HEK293 (cell line): ENCODE data around the gene AP5S1.

Experiments
- CTCF ChIA-PET: fragments of 350-600 bp; formaldehyde crosslinking; extraction: SDS; loops from one replicate; lab custom pipeline; 2021; ENCODE audit warnings: antibody characterized with exemption; lab: Yijun Ruan, JAX
- POLR2A ChIA-PET: fragments of 300-600 bp; formaldehyde crosslinking; extraction: SDS; loops from one replicate; lab custom pipeline; 2020; ENCODE audit warnings: antibody characterized with exemption, inconsistent platforms; lab: Yijun Ruan, JAX
- H3K27ac ChIP-seq: fragments of 200-500 bp; sonication (Bioruptor generic); 2 replicates; pipeline ENCODE4 v1.5.1; 2014; ENCODE audit warnings: low read depth, low read length, control low read depth, inconsistent platforms; ENCODE audit errors: extremely low read depth
- H3K36me3 ChIP-seq, 2 experiments: fragments of 200-500 bp in 1 of 2; sonication (Bioruptor generic) in 1 of 2; 1 replicate in 1 of 2; 2 replicates in 1 of 2; pipeline ENCODE4 v1.5.1; 2014 to 2017; ENCODE audit warnings: inconsistent platforms in 2 of 2, low read length in 2 of 2; ENCODE audit not compliant: control insufficient read depth in 2 of 2, insufficient read depth in 1 of 2
- H3K4me1 ChIP-seq: fragments of 200-500 bp; sonication (Bioruptor generic); 2 replicates; pipeline ENCODE4 v1.5.1; 2014; ENCODE audit warnings: mild to moderate bottlenecking, low read length, inconsistent platforms; ENCODE audit not compliant: control insufficient read depth, insufficient read depth
- H3K4me3 ChIP-seq: 2 replicates; pipeline ENCODE4 v1.5.1; 2011; ENCODE audit warnings: low read depth, mild to moderate bottlenecking, control low read depth, low read length, moderate library complexity
- H3K9me3 ChIP-seq: fragments of 200-500 bp; sonication (Bioruptor generic); 2 replicates; pipeline ENCODE4 v1.5.1; 2014; ENCODE audit warnings: low read depth, low read length, inconsistent platforms; ENCODE audit not compliant: control insufficient read depth, insufficient read depth
- HOXA7 ChIP-seq: sonication (generic); formaldehyde crosslinking; IDR thresholded peaks from 2 replicates; pipeline ENCODE4 v1.8.1; 2022; ENCODE audit warnings: missing genetic modification reagents, borderline replicate concordance
- HOXD13 ChIP-seq: sonication (generic); formaldehyde crosslinking; IDR thresholded peaks from 2 replicates; pipeline ENCODE4 v1.8.0; 2022; ENCODE audit warnings: missing genetic modification reagents, borderline replicate concordance
- MEIS1 ChIP-seq: sonication (generic); formaldehyde crosslinking; IDR thresholded peaks from 2 replicates; pipeline ENCODE4 v1.8.1; 2022; ENCODE audit warnings: missing genetic modification reagents, mild to moderate bottlenecking, borderline replicate concordance
- PRDM4 ChIP-seq: fragments of 450-650 bp; formaldehyde crosslinking; IDR thresholded peaks from 2 replicates; pipeline ENCODE4 v1.5.1; 2017; ENCODE audit warnings: missing biosample characterization, missing genetic modification characterization
- SP3 ChIP-seq: fragments of 450-650 bp; formaldehyde crosslinking; IDR thresholded peaks from 2 replicates; pipeline ENCODE4 v1.5.1; 2016; ENCODE audit warnings: missing biosample characterization, missing genetic modification characterization
- ZBTB1 ChIP-seq: fragments of 450-650 bp; formaldehyde crosslinking; IDR thresholded peaks from 2 replicates; pipeline ENCODE4 v1.5.1; 2016; ENCODE audit warnings: missing biosample characterization, missing genetic modification characterization
- ZNF112 ChIP-seq: fragments of 450-650 bp; formaldehyde crosslinking; IDR thresholded peaks from 2 replicates; pipeline ENCODE4 v1.5.0; 2017; ENCODE audit warnings: missing biosample characterization, missing genetic modification characterization
- ZNF175 ChIP-seq: fragments of 450-650 bp; formaldehyde crosslinking; IDR thresholded peaks from 2 replicates; pipeline ENCODE4 v1.5.1; 2016; ENCODE audit warnings: missing biosample characterization, missing genetic modification characterization
- ZNF18 ChIP-seq: fragments of 450-650 bp; formaldehyde crosslinking; IDR thresholded peaks from 2 replicates; pipeline ENCODE4 v1.5.1; 2016; ENCODE audit warnings: missing biosample characterization, missing genetic modification characterization
- ZNF26 ChIP-seq: fragments of 450-650 bp; formaldehyde crosslinking; IDR thresholded peaks from 2 replicates; pipeline ENCODE4 v1.5.1; 2016; ENCODE audit warnings: missing biosample characterization, missing genetic modification characterization
- ZNF37A ChIP-seq: fragments of 450-650 bp; IDR thresholded peaks from 2 replicates; pipeline ENCODE4 v1.5.1; 2018; ENCODE audit warnings: missing biosample characterization, missing genetic modification characterization
- ZNF423 ChIP-seq: fragments of 450-650 bp; formaldehyde crosslinking; IDR thresholded peaks from 2 replicates; pipeline ENCODE4 v1.5.1; 2016; ENCODE audit warnings: missing biosample characterization, missing genetic modification characterization
- ZNF518A ChIP-seq: fragments of 450-650 bp; formaldehyde crosslinking; conservative IDR thresholded peaks from 2 replicates; pipeline ENCODE4 v1.5.1; 2016; ENCODE audit warnings: low read depth, missing biosample characterization, missing genetic modification characterization
- ZNF521 ChIP-seq: fragments of 450-650 bp; formaldehyde crosslinking; IDR thresholded peaks from 2 replicates; pipeline ENCODE4 v1.5.1; 2017; ENCODE audit warnings: missing biosample characterization, mild to moderate bottlenecking, missing genetic modification characterization
- ZNF555 ChIP-seq: fragments of 450-650 bp; formaldehyde crosslinking; conservative IDR thresholded peaks from 2 replicates; pipeline ENCODE4 v1.5.1; 2017; ENCODE audit warnings: missing biosample characterization, mild to moderate bottlenecking, missing genetic modification characterization, inconsistent platforms
- ZNF580 ChIP-seq: fragments of 450-650 bp; formaldehyde crosslinking; IDR thresholded peaks from 2 replicates; pipeline ENCODE4 v1.5.1; 2016; ENCODE audit warnings: missing biosample characterization, missing genetic modification characterization
- ZNF600 ChIP-seq: fragments of 450-650 bp; formaldehyde crosslinking; IDR thresholded peaks from 2 replicates; pipeline ENCODE4 v1.5.1; 2016; ENCODE audit warnings: missing biosample characterization, missing genetic modification characterization
- ZNF701 ChIP-seq: fragments of 450-650 bp; formaldehyde crosslinking; IDR thresholded peaks from 2 replicates; pipeline ENCODE4 v1.5.1; 2016; ENCODE audit warnings: missing biosample characterization, missing genetic modification characterization
- ZNF785 ChIP-seq: fragments of 450-650 bp; formaldehyde crosslinking; IDR thresholded peaks from 2 replicates; pipeline ENCODE4 v1.5.1; 2016; ENCODE audit warnings: missing biosample characterization, missing genetic modification characterization
- ZSCAN18 ChIP-seq: fragments of 450-650 bp; formaldehyde crosslinking; IDR thresholded peaks from 2 replicates; pipeline ENCODE4 v1.5.1; 2016; ENCODE audit warnings: missing biosample characterization, missing genetic modification characterization

AP5S1 gene

GRCh38 chr20:3808544-3808943 lies 11.8 kb upstream of the AP5S1 start (continued):
- no peak for TF ChIP-seq HOXA7 (CRISPR knock-in tag)
- TF ChIP-seq PRDM4 (tag by site-specific recombination): no peak
- TF ChIP-seq ZNF600 (tag by site-specific recombination): no peak
- no peak for TF ChIP-seq ZNF423 (tag by site-specific recombination)
- peak; percentile 87 for TF ChIP-seq ZNF580
- no peak for TF ChIP-seq ZBTB1

- H3K36me3 ChIP-seq: no peaks in the 10 kb centered on the region
- peaks cover 35% of the 10 kb centered on the region for H3K4me1 ChIP-seq
- ChIA-PET POLR2A (interaction anchor here (0.6 to 4.2 kb wide), 12 partner anchors 9 to 1109 kb away, joined by 3 to 26 read pairs (median 6); partner anchors contain the start of genes ADISSP, AP5S1, CDC25B and CENPB), CTCF (interaction anchor here (0.6 to 2.6 kb wide), 6 partner anchors 12 to 260 kb away, joined by 3 to 6 read pairs (median 4); no protein-coding TSS in a partner anchor)
- no peaks in the 10 kb centered on the region for H3K9me3 ChIP-seq
- peak overlapping the region; percentile 84 for H3K27ac ChIP-seq
- peak overlapping the region; percentile 17 for H3K4me3 ChIP-seq
- TF ChIP-seq SP3 (tag by site-specific recombination) (peak; percentile 86), PRDM4 (tag by site-specific recombination) (peak; percentile 86), ZNF518A (tag by site-specific recombination) (peak; percentile 34; the same call in 1 of the 2 replicates), ZNF555 (no peak), ZNF112 (tag by site-specific recombination) (no peak), ZSCAN18 (tag by site-specific recombination) (no peak), HOXD13 (CRISPR knock-in tag) (no peak), ZNF18 (tag by site-specific recombination) (peak; percentile 74; the same call in 1 of the 2 replicates), ZNF175 (tag by site-specific recombination) (no peak), MEIS1 (no peak), ZNF37A (no peak), ZNF521 (tag by site-specific recombination) (no peak), ZNF785 (tag by site-specific recombination) (no peak; the same call in 1 of the 2 replicates), ZNF26 (no peak), ZNF701 (tag by site-specific recombination) (no peak)
These were observed 8.7 kb upstream of the AP5S1 start for GRCh38 chr20:3811467-3812258.
